Ureter (tissue), 1 donor: ENCODE results near the gene MRPL20. TPM values are rescaled to one million over a fixed set of nuclear protein-coding genes. Genes with fewer than 3 reads are reported as not detected.
"Not testable (repeated sequence)": the region's sequence is repeated elsewhere in the genome, so short reads cannot be mapped to it uniquely, and the experiment has no call there.

Source experiments
- DNase-seq: peaks from one replicate; pipeline ENCODE4 v3.0.0-alpha.2; 2020; ENCODE audit warnings: low spot score
- total RNA-seq: library from RNA; stranded (reverse); gene quantifications from one replicate; pipeline ENCODE4 v1.2.4, GENCODE V29; 2023
- donor health status: DM: yes; HTN: yes; CAD: no.

The MRPL20 gene
- total RNA-seq, 1 donor from 2014 or later: 145 TPM

DNA sequence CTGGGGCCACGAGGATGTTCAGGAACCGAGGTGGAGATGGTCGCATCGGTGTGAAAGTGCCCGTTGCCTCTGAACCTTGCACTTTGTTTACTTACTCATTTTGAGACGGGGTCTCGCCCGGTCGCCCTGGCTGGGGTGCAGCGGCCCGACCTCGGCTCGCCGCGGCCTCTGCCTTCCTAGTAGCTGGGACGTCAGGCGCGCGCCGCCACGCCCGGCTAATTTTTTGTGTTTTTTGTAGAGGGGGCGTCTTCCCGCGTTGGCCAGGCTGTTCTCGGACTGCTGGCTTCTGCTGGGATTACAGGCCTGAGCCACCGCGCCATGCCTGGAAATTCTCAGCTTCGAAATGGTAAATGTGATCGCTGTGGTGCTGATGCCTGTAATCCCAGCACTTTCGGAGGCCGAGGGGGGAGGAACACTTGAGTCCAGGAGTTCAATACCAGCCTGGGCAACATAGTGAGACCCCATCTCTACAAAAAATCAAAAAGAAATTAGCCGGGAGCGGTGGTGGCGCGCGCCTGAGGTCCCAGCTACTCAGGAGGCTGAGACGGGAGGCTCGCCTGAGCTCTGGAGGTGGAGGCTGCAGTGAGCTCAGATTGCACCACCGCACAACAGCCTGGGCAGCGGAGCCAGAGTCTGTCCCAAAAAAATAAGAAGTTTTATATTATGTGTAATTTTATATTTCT is 684 bp upstream of the MRPL20 start:
- no peak for DNase-seq

DNA sequence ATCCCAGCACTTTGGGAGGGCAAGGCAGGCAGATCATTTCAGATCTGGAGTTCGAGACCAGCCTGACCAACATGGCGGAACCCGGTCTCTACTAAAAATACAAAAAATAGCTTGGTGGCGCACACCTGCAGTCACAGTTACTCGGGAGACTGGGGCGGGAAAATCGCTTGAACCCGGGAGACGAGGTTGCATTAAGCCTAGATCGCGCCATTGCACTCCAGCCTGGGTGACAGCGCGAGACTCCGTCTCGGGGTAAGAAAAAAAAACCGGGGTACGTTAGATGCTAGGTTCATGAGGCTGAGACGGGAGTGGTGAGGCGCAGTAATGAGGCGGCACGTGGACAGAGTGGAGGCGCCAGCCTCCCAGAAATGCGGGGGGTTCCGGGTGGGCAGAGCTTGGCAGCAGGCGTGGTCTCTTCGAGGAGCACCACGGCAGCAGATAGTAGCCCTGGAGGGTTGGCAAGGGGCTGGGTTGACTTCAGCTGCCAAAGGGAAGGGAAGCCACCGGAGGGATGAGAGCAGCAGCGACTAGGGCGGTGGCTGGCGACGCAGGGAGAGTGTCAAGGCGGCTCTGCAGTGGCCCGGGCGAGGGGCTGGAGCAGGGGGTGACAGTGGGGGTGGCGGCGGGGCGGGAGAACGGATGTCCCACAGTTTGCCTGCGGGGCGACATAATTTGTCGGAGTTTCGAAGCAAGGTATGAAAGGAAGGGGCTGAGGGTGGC is 832 bp downstream of the MRPL20 start:
- DNase-seq: no peak

DNA sequence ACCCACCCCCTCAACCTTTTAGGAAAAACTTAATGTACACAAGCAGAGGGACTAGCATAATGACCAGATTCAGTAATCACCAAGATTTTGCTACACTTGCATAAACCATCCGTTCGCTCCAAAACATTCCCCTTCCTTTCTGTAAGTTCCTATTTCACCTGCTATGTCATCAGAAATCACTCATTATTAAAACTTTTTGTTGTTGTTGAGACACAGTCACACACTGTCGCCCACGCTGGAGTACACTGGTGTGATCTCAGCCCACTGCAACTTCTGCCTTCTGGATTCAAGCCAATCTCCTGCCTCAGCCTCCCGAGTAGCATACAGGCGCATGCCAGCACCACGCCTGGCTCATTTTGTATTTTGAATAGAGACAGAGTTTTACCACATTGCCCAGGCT is 3.4 kb downstream of the MRPL20 start:
- DNase-seq: no peak

DNA sequence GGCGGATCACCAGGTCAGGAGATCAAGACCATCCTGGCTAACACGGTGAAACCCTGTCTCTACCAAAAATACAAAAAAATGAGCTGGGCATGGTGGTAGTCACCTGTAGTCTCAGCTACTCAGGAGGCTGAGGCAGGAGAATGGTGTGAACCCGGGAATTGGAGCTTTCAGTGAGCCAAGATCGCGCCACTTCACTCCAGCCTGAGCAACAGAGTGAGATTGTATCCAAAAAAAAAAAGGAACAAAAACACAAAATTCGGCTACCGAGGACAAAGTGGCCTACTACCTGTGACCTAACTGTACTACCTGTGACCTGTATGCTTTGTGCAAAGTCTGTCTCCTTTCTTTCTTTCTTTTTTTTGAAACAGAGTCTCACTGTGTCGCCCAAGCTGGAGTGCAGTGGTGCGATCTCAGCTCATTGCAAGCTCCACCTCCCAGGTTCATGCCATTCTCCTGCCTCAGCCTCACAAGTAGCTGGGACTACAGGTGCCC is 4.1 kb downstream of the MRPL20 start:
- not testable (repeated sequence) for DNase-seq

DNA sequence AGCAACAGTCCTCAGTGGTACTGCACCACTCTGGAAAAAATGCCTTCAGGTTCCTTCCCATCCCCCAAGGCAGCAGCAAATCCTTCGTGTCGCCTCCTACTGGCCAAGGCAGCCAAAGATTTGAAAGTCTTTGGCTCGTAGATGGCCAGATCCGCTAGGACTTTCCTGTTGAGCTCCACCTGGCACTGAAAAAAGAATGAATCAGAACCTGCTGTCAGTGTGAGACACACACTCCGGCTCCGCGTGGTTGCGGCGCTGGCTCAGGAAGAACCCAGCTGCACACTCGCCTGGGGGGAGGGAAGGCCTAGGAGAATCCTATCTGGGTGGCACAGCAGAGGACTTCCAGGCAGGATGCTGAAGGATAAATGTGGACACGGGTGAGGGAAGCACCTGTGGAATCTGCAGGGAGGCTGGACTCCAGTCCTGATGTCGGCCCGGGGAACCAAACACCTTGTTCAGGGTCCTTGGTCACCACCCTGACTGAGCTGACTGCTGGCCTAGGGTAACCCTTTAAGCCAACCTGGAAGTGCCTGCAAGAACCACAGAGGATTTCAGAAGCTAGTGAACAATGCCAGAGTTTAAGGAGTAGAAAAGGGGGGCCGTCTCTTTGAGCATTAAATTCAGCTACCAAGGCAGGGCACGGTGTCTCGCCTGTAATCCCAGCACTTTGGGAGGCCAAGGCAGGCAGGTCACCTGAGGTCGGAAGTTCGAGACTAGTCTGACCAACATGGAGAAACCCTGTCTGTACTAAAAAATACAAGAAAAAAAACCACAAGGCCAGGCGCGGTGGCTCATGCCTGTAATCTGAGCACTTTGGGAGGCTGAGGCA is 4.8 kb downstream of the MRPL20 start:
- DNase-seq: no peak

DNA sequence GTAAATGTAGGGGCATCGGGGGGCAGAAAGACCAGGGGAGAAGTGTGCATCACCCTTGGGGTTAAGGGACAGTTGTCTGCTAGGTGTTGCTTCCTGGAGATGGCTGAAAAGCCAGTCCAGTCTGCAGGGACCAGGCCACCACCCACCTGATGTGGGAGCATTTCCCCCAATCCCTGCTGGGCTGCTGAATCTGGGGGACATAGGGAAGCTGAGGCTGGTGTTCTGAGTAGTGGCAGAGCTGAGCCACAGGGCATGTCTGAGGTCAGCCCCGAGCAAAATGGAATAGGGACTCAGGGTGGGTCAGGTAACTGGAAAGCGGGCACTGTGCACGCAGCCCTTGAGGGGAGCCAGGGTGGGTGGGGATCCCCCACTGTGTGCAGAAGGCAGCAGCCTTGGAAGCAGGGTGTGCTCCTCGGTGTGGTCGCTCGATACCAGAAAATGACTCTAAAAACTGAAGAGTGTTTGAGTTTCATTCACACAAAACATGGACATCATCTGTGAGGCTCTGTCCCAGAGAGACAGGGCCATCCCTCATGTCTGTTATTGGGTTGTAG is 5.6 kb downstream of the MRPL20 start:
- no peak for DNase-seq

DNA sequence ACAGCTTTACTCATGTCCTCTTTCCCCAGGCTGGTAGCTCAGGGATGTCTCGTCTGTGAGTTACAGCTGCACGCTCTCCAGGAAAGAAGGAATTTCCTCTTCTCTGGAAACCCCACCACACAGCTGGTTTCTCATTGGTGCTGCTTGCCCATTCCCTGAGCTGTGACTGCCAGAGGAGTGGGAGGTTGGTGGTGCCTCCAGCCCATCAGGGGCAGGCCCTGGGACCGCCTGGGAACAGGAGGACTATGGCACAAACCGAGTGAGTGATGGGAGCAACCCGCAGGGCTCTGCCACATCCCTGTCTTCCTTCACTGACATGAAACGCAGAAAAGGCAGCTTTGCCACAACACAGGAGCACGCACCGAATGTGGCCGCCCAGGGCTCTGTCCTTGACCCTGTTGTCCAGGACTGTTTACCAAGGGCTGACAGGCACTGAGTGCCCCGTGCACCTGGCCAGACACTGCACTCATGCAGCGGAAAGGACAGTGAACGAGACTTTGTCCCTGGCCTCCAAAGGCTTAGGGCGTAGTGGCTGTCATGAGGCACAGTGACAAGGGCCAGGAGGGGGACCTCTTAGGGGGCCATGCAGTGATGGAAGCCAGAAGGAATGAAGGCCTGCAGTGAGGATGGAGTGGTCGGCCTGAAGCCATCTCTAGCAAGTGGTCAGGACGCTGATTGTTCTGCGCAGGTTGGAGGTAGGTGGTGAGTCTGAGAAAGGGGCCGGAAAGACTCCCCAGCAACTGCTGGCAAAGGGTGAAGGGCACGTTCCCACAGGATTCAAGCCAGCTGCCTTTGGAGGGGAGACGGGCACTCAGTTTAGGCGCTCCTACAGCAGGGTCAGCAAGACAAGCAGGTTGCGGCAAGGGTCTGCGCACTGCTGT is 6.3 kb downstream of the MRPL20 start:
- no peak for DNase-seq

DNA sequence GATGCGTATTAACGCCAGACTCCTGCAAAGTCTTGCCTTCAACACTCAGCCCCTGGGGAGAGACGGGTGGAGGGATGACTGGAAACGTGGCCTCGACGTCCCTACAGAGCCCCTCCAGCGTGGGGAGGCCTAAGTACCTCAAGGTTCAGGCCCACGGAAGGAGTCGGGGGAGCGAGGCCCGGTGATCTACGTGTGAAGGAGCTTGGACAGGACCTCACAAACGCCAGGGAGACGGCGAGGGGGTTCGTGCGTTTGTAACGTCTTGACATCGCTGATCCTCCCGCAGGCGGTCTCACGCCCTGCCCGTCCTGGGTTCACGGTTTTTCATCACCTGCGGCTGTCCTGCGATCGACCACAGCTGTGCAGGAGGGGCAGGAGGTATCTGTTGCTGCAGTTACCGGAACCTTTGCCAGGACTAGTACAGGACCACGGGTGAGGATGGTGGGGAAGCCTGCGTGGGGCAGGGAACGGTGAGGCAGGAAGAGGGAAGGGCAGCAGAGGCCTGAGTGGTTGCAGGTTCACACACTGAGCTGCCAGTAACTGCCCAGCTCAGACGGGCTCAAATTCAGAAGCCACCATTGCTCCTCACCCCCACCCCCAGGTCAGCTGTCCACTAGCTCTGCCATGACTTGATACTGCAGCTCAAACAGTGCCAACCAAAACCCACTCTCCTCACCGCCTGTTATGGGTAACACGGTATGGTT is 7.1 kb downstream of the MRPL20 start:
- DNase-seq: no peak

DNA sequence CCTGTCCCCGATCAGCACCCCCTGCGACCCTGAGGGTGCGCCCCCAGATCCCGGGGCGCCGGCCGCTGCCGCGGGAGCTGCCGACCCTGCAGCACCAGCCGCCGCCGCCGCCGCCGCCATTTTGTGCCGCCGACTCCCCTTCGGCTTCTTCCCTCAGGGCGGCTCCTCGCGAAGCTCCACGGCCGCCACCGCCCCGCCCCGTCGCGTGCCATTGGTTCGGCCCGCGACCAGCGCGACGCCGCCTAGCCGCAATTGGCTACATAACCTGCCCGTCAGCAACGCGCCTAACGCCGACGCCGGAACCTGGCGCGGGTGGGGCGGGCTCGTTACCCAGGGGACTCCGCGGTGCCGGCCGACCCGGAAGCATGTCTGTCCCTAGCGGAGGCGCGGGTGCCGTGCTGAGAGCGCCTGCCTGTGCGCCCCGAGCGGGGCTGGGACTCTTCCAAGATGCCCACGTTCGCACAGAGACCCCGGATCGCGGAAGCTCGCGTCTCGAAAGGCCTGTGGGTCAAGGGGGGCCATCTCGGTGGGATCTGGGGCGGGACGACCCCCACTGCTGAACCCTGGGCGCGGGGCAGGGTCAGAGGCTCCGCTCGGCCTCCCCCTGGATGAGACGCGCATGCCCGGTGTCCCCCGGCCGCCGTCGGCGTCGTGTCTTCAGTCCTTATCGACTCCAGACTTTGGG is 7.8 kb downstream of the MRPL20 start, which contains the start of gene CCNL2:
Gene CCNL2 (minus strand): TSS at position 149 of the 685 bp plus-strand sequence. CDS start 29 bp downstream, at position 120.
- peak; percentile 99 for DNase-seq

DNA sequence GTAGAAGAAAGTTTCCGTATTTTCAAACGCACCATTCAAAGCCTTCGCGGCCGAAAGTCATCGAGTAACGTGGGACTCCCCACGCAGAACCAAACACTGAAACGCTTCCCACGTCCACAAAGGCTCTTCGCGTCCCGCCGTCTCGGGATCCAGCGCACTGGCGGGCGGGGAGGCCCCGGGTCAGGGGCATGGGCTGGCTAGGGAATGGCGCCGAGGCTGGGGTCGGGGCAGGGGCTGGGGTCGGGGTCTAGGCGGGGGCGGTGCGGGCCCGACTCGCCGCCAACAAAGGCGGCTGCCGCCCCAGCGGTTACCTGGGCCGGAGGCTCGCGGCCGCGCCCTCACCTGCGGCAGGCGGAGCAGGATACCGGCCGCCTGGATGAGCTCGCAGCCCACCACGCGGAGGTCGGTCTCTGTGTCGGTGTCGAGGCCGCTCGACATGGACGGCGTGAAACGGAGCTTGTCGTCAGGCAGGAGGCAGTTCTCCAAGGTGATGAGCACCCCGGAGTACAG is 8.4 kb downstream of the MRPL20 start:
- DNase-seq: no peak

DNA sequence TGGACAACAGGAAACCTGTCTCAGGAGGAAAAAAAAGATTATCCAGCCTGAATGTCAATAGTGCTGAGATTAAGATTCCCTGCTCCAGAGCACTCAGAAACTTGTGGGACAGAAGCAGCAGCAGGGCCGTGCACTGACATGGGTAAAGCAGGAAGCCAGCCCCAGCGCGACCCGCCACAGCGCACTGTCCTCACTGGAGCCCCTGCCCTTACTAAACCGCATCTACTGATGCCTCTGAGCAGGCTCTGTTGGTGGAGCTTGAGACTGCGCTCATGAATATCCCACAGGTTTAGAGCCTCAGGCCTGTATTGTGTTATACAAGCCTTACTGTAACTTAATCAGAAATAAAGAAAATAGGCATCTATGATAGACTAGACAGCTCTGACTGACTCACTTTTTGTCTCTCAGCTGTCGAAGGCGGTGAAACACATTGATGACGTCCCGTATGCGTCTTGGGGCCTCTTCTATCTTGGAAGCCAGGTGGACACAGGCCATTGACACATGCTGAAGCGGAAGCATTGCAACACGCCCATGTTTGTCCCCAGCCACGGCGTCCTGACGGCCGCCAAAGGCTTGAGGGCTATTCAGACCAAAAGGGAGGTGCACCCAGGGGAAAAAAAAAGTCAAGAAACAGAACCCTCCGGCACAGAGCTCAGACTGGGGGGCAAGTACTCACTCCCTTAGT is 9.1 kb downstream of the MRPL20 start:
- no peak for DNase-seq

DNA sequence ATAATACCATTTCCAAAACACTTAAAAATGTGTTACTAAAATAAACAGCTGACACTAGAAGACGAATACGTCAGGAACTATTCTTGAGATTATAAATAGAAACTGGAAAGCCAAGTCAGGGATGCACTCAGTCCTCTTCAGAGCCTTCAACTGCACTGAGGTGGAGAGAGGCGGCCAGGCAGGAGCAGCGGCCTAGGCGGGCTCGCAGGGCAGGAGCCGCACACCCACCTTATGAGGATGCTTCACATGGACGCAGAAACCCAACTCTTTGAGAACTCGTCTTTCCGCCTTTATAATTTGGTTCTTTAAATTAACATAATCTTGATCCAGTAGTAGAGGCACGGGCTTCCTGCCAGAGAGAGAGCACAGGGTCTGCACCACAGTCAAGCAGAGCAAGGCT is 11.9 kb downstream of the MRPL20 start:
- DNase-seq: no peak

DNA sequence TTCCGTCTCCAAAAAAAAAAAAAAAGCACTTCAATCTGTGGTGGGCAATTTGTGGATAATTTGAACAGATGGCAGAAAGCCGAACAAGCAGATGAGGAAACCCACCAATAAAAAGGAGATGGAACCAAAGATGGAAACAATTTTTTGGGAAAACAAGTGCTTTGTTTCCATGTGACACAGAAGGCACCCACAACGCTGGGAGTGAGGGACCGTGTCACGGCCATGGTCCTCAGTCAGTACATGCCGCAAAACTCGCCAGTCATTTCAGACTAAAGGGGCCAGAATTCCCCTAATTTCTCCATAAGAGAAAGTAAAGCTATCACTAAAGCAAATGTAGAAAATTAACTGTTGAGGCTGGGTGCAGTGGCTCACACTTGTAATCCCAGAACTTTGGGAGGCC is 13.0 kb downstream of the MRPL20 start:
- DNase-seq: no peak

DNA sequence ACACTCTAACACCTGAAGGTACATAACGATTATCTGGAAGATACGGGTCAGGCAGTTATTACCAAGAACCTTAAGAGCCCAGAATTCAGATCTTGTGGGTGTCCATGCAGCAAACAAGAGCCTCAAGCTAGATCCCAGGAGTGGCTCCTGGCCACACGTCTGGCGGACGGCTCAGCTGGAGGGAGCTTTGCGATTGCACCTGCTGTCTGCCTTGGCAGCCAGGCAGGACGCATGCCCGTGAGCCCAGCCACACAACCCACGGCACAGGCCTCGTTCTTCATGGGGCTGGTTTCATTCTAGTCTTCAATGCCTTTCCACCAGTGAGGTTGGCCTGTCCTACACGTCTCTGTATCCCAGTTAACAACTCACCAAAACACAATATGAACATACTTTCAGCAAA is 13.7 kb downstream of the MRPL20 start:
- DNase-seq: no peak

DNA sequence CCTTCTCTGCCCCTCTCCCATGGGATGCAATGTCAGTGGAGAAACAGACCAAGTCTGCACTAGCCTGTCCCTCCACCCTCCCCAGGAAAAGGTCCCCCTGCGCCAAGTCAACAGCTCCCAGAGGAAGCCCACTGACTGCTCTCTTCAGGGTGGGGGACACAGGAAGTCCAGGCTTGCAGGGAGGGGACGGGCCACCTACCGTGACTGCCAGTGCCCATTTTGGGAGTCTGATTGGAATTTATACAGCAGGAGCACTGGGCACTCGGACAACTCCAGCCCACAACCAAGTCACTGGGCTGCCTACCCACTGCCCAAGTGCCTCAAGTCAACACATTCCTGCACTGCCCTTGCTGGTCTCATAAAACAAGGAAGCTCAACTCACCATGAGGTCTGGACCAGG is 14.1 kb downstream of the MRPL20 start:
- no peak for DNase-seq

DNA sequence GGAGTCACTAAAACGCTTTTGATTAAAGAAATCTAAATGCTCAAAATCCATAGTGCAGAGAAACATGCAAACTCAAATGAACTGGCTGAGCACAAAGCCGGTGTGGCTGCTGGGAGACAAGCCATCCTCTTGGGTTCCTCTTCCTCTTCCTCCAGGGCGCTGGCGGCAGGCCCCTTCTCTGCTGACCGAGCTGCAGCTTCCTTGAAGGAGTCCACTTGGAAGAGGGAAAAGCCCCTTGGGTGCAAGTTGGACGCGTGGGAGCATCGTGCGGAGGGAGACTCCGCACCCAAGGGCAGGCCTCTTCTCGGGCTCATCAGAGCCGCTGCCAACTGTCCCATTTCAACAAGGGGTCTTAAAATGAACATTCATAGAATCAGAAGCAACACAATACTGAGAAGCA is 15.9 kb downstream of the MRPL20 start:
- no peak for DNase-seq

DNA sequence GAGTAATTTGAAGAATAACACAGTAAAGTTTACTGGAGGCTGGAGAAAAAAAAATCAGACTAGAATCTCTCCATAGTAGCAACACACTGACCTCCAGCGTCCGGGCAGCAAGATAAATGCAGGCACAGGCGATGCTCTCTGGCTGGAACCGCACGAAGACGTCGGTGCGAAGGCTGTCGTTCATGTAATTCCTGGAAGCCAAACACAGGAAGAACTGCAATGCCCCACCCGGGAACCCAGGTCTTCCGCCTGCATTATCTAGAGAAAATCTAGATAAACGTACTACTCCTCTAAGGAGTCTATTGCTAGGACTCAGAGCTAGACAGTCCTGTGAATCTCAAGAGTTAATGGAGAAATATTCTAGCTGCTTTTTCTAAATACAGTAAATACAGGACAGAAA is 16.4 kb downstream of the MRPL20 start:
- DNase-seq: no peak

DNA sequence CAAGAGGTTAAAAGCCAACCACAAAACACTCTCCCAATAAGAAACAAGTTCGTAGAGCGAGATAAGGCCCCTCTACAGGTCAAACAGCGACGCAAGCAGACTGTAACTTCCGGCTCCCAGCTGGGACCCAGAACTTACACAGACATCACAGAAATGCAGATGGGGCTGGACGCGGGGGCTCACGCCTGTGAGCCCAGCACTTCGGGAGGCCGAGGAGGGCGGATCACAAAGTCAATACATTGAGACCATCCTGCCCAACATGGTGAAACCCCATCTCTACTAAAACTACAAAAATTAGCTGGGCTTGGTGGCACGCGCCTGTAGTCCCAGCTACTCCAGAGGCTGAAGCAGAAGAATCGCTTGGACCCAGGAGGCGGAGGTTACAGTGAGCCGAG is 19.0 kb downstream of the MRPL20 start:
- no peak for DNase-seq
